G401 (cell line): ENCODE data around the gene NDOR1. TPM values are rescaled to one million over a fixed set of nuclear protein-coding genes. Genes with fewer than 3 reads are reported as not detected.

Experiments used
- DNase-seq: peaks from one replicate; pipeline ENCODE4 v3.0.0-alpha.2; 2015; ENCODE audit warnings: low spot score
- in situ Hi-C: cut with HindIII; loops from 2 replicates; pipeline ENCODE4 v1.10.0; 2016; ENCODE audit warnings: low sequenced_read_pairs, mixed read lengths
- total RNA-seq: library from RNA; depleted of rRNA; stranded (reverse); fragments of >200 nt; shearing (Covaris generic); gene quantifications from 2 replicates; pipeline ENCODE4 v1.2.3, GENCODE V29; 2014

The NDOR1 gene
- total RNA-seq, 1 experiment from 2014 or later = 6.4 TPM

- DNase-seq = no peak
- in situ Hi-C loops = no loop called here
Observed at GRCh38 chr9:137192448-137192780, 13.1 kb upstream of the NDOR1 start.

GRCh38 chr9:137192859-137193258 is 12.6 kb upstream of the NDOR1 start:
- no peak for DNase-seq
- in situ Hi-C loops = no loop called here

- no peak for DNase-seq
Observed at GRCh38 chr9:137193771-137194170, 11.7 kb upstream of the NDOR1 start.

GRCh38 chr9:137194388-137194787 is 11.1 kb upstream of the NDOR1 start:
- in situ Hi-C loops = no loop called here
- no peak for DNase-seq

More at GRCh38 chr9:137193771-137194170, 11.7 kb upstream of the NDOR1 start:
- in situ Hi-C loops = no loop called here

GRCh38 chr9:137194909-137195308 is 10.6 kb upstream of the NDOR1 start:
- in situ Hi-C loops = no loop called here
- peak; percentile 40 for DNase-seq

GRCh38 chr9:137195525-137196220 is 9.8 kb upstream of the NDOR1 start:
- peak; percentile 30 for DNase-seq
- in situ Hi-C loops = no loop called here

- DNase-seq = peak; percentile 68
- in situ Hi-C loops = no loop called here
Observed at GRCh38 chr9:137198051-137198901, 7.2 kb upstream of the NDOR1 start.

- in situ Hi-C loops = no loop called here
- peak; percentile 87 for DNase-seq
Observed at GRCh38 chr9:137198902-137199283, 6.6 kb upstream of the NDOR1 start.

GRCh38 chr9:137199411-137200121 is 5.9 kb upstream of the NDOR1 start:
- in situ Hi-C loops = no loop called here
- no peak for DNase-seq

- in situ Hi-C loops = no loop called here
- peak; percentile 99 for DNase-seq
Observed at GRCh38 chr9:137200311-137201204, 4.9 kb upstream of the NDOR1 start, which contains the start of gene TPRN. TSS of gene TPRN (minus strand) at chr9:137200741. CDS start at chr9:137200711, 30 bp downstream.

- in situ Hi-C loops = no loop called here
Observed at GRCh38 chr9:137201205-137201868, 4.2 kb upstream of the NDOR1 start.

GRCh38 chr9:137202966-137203365 is 2.5 kb upstream of the NDOR1 start:
- in situ Hi-C loops = no loop called here
- DNase-seq = no peak

More at GRCh38 chr9:137201205-137201868, 4.2 kb upstream of the NDOR1 start:
- no peak for DNase-seq

GRCh38 chr9:137204731-137205125 is 772 bp upstream of the NDOR1 start:
- in situ Hi-C loops = no loop called here
- DNase-seq = no peak

- DNase-seq = no peak
Observed at GRCh38 chr9:137206602-137207001, 1.1 kb downstream of the NDOR1 start.

GRCh38 chr9:137211532-137211931 is 6.0 kb downstream of the NDOR1 start:
- in situ Hi-C loops = no loop called here
- no peak for DNase-seq

More at GRCh38 chr9:137206602-137207001, 1.1 kb downstream of the NDOR1 start:
- in situ Hi-C loops = no loop called here

- no peak for DNase-seq
- in situ Hi-C loops = no loop called here
Observed at GRCh38 chr9:137212520-137212919, 7.0 kb downstream of the NDOR1 start.

- in situ Hi-C loops = no loop called here
- no peak for DNase-seq
Observed at GRCh38 chr9:137213160-137214060, 7.9 kb downstream of the NDOR1 start.
